A673 (cell line): ENCODE measurements around the gene DNAJC19.

ENCODE experiments used
- EZH2 ChIP-seq: fragments of 200-600 bp; sonication (generic); IDR thresholded peaks from 2 replicates; pipeline ENCODE4 v1.6.1; 2017; ENCODE audit warnings: borderline replicate concordance, low read depth, mild to moderate bottlenecking, mixed read lengths, antibody characterized with exemption, low read length; ENCODE audit not compliant: poor library complexity, severe bottlenecking
- TF ChIP-seq, protein P1 (sequence below): fragments of 300-800, 200-600 bp; sonication (generic); conservative IDR thresholded peaks from 2 replicates; pipeline ENCODE4 v1.5.1; 2017; ENCODE audit warnings: low read depth, mild to moderate bottlenecking, antibody characterized with exemption, low read length, moderate library complexity, mixed read lengths

- TF ChIP-seq, protein P1, sequence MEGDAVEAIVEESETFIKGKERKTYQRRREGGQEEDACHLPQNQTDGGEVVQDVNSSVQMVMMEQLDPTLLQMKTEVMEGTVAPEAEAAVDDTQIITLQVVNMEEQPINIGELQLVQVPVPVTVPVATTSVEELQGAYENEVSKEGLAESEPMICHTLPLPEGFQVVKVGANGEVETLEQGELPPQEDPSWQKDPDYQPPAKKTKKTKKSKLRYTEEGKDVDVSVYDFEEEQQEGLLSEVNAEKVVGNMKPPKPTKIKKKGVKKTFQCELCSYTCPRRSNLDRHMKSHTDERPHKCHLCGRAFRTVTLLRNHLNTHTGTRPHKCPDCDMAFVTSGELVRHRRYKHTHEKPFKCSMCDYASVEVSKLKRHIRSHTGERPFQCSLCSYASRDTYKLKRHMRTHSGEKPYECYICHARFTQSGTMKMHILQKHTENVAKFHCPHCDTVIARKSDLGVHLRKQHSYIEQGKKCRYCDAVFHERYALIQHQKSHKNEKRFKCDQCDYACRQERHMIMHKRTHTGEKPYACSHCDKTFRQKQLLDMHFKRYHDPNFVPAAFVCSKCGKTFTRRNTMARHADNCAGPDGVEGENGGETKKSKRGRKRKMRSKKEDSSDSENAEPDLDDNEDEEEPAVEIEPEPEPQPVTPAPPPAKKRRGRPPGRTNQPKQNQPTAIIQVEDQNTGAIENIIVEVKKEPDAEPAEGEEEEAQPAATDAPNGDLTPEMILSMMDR: no peak
- TF ChIP-seq EZH2: no peak
These were observed 2.2 kb downstream of the DNAJC19 start for GRCh38 chr3:180987344-180987743.
